HepG2 (cell line): ENCODE results near the gene NCAM2. TPM values are rescaled to one million over a fixed set of nuclear protein-coding genes. Genes with fewer than 3 reads are reported as not detected.

Experiments used
- ATAC-seq: fragments of 200-7000 bp; cut with Tn5 transposase; 3 replicates; pipeline ENCODE4 v1.9.1; 2020; ENCODE audit warnings: mild to moderate bottlenecking, moderate library complexity
- BruUV-seq: library from RNA; stranded (reverse); fragments of 400-500 nt; replicated peaks from 2 replicates; lab custom pipeline; 2021; lab: Mats Ljungman, UMichigan
- CTCF ChIA-PET: fragments of 300-600 bp; formaldehyde crosslinking; extraction: SDS; loops from one replicate; lab custom pipeline; 2021; ENCODE audit warnings: low total read pairs, inconsistent platforms, low intra/inter-chr PET ratio; lab: Yijun Ruan, JAX
- POLR2A ChIA-PET: fragments of 350-600 bp; sonication (Branson Sonifier 250); formaldehyde crosslinking; loops from one replicate; lab custom pipeline; 2020; ENCODE audit warnings: antibody characterized with exemption, inconsistent platforms; lab: Yijun Ruan, JAX
- DNase-seq: peaks from one replicate; pipeline ENCODE4 v3.0.0-alpha.2; 2015; ENCODE audit warnings: low spot score
- FAIRE-seq: peaks from 3 replicates; lab custom pipeline; 2011; peaks lifted over from hg19 to GRCh38; lab: Jason Lieb, UNC
- H2AFZ ChIP-seq: one replicate; pipeline ENCODE4 v1.6.1; 2011; ENCODE audit warnings: low read length, inconsistent platforms
- H3K27ac ChIP-seq: fragments of 300-600 bp; 3 replicates; pipeline ENCODE4 v1.8.0; 2011; ENCODE audit warnings: mixed run types, mild to moderate bottlenecking, mixed read lengths, low read length, inconsistent platforms; ENCODE audit not compliant: insufficient read depth; ENCODE audit errors: extremely low read length
- H3K27me3 ChIP-seq, 2 experiments: fragments of 200-600 bp in 1 of 2; 2 replicates in 1 of 2; 3 replicates in 1 of 2; pipeline versions ENCODE4 v1.6.0 to v1.8.0; 2011; ENCODE audit warnings: low read length in 2 of 2, mild to moderate bottlenecking in 2 of 2, moderate library complexity in 2 of 2, inconsistent platforms in 1 of 2; ENCODE audit not compliant: insufficient read depth in 2 of 2, control insufficient read depth in 1 of 2
- H3K36me3 ChIP-seq, 2 experiments: fragments of 200-600 bp in 1 of 2; replicated peaks in 1 of 2; 2 replicates in 1 of 2; 3 replicates in 1 of 2; pipeline versions ENCODE4 v1.5.1 to v1.8.0; 2011; ENCODE audit warnings: low read length in 2 of 2, inconsistent platforms in 1 of 2; ENCODE audit not compliant: insufficient read depth in 2 of 2, control insufficient read depth in 1 of 2
- H3K4me1 ChIP-seq: 2 replicates; pipeline ENCODE4 v1.5.1; 2012; ENCODE audit warnings: low read length, inconsistent platforms; ENCODE audit not compliant: insufficient read depth
- H3K4me2 ChIP-seq: 2 replicates; pipeline ENCODE4 v1.6.0; 2011; ENCODE audit warnings: low read depth, low read length, inconsistent platforms
- H3K4me3 ChIP-seq, 3 experiments: fragments of 200-600 bp in 1 of 3; sonication (generic), shearing (Covaris generic) in 1 of 3; replicated peaks in 1 of 3; 2 replicates each; pipeline ENCODE4 v1.5.1; 2011 to 2016; ENCODE audit warnings: low read length in 3 of 3, inconsistent platforms in 2 of 3, low read depth in 2 of 3, mild to moderate bottlenecking in 2 of 3, control low read depth in 1 of 3, mixed read lengths in 1 of 3; ENCODE audit not compliant: insufficient read depth in 1 of 3
- H3K79me2 ChIP-seq: one replicate; pipeline ENCODE4 v1.6.1; 2011; ENCODE audit warnings: low read length, inconsistent platforms; ENCODE audit not compliant: insufficient read depth
- H3K9ac ChIP-seq: 2 replicates; pipeline ENCODE4 v1.6.0; 2011; ENCODE audit warnings: mild to moderate bottlenecking, low read depth, low read length, inconsistent platforms; ENCODE audit not compliant: insufficient read depth
- H3K9me3 ChIP-seq: 2 replicates; pipeline ENCODE4 v1.5.1; 2012; ENCODE audit warnings: mild to moderate bottlenecking, low read length
- H4K20me1 ChIP-seq: 2 replicates; pipeline ENCODE4 v1.6.0; 2011; ENCODE audit warnings: inconsistent platforms, mild to moderate bottlenecking, low read length, moderate library complexity; ENCODE audit not compliant: insufficient read depth
- AGO2 ChIP-seq: fragments of 200-400 bp; formaldehyde crosslinking; optimal IDR thresholded peaks from 2 replicates; pipeline ENCODE3; 2017; ENCODE audit warnings: mild to moderate bottlenecking, low read depth, low read length, moderate library complexity
- ETV5 ChIP-seq: IDR thresholded peaks from 2 replicates; pipeline ENCODE4 v1.6.1; 2018; ENCODE audit warnings: missing biosample characterization, missing genetic modification reagents, inconsistent platforms, borderline replicate concordance
- FOXC1 ChIP-seq: sonication (generic); formaldehyde crosslinking; IDR thresholded peaks from 2 replicates; pipeline ENCODE4 v1.8.0; 2022; ENCODE audit warnings: mild to moderate bottlenecking, missing genetic modification reagents, borderline replicate concordance
- HMG20B ChIP-seq: conservative IDR thresholded peaks from 2 replicates; pipeline ENCODE4 v1.6.1; 2016; ENCODE audit warnings: missing genetic modification reagents, missing compliant biosample characterization
- MEF2D ChIP-seq: sonication (generic); formaldehyde crosslinking; IDR thresholded peaks from 2 replicates; pipeline ENCODE4 v1.5.1; 2020; ENCODE audit warnings: mild to moderate bottlenecking, missing genetic modification reagents
- MXD3 ChIP-seq: IDR thresholded peaks from 2 replicates; pipeline ENCODE4 v1.6.1; 2016; ENCODE audit warnings: mild to moderate bottlenecking, missing biosample characterization, missing genetic modification reagents
- ONECUT2 ChIP-seq: sonication (generic); formaldehyde crosslinking; IDR thresholded peaks from 2 replicates; pipeline ENCODE4 v1.4.0; 2020; ENCODE audit warnings: missing genetic modification reagents
- PBX3 ChIP-seq: sonication (generic); formaldehyde crosslinking; IDR thresholded peaks from 2 replicates; pipeline ENCODE4 v1.8.1; 2023; ENCODE audit warnings: missing genetic modification reagents, inconsistent platforms, borderline replicate concordance
- PHF8 ChIP-seq: sonication (generic); formaldehyde crosslinking; IDR thresholded peaks from 2 replicates; pipeline ENCODE4 v1.5.0; 2020; ENCODE audit warnings: missing genetic modification reagents
- RARG ChIP-seq: sonication (generic); formaldehyde crosslinking; IDR thresholded peaks from 2 replicates; pipeline ENCODE4 v1.4.0; 2020; ENCODE audit warnings: low read depth, mild to moderate bottlenecking, missing genetic modification reagents
- RORA ChIP-seq: sonication (generic); formaldehyde crosslinking; IDR thresholded peaks from 2 replicates; pipeline ENCODE4 v1.5.0; 2020; ENCODE audit warnings: mild to moderate bottlenecking, missing genetic modification reagents, moderate library complexity
- ZHX1 ChIP-seq: sonication (generic); formaldehyde crosslinking; IDR thresholded peaks from 2 replicates; pipeline ENCODE4 v1.8.1; 2022; ENCODE audit warnings: low read depth, mild to moderate bottlenecking, missing genetic modification reagents
- ZNF512B ChIP-seq: sonication (generic); formaldehyde crosslinking; IDR thresholded peaks from 2 replicates; pipeline ENCODE4 v1.5.1; 2020; ENCODE audit warnings: missing genetic modification reagents, mild to moderate bottlenecking, borderline replicate concordance
- ZNF513 ChIP-seq: sonication (generic); formaldehyde crosslinking; conservative IDR thresholded peaks from 2 replicates; pipeline ENCODE4 v1.5.0; 2020; ENCODE audit warnings: missing genetic modification reagents
- WGBS: methylation state at CpG from one replicate; pipeline ENCODE4 v1.1.6; 2017; ENCODE audit warnings: low lambda C conversion rate; 5-methylcytosine and 5-hydroxymethylcytosine counted together
- in situ Hi-C: cut with HindIII; loops from 2 replicates; pipeline ENCODE4 v1.10.0; 2017; ENCODE audit warnings: low pct_unique_long_range_greater_than_20kb; ENCODE audit not compliant: extremely low pct_ligation_motif_present
- intact Hi-C: fragments of 100-400 bp; cut with micrococcal nuclease; formaldehyde crosslinking; loops from one replicate; pipeline ENCODE4 v1.10.0; 2022; ENCODE audit not compliant: unreplicated experiment
- polyA plus RNA-seq, 8 experiments: library from polyadenylated mRNA; depleted of rRNA in 3 of 8; stranded (reverse) in 7 of 8; unstranded in 1 of 8; fragments of >200 nt; fragmentation: Illumina TruSeq in 4 of 8; extraction: Trizol in 4 of 8; gene quantifications; 2 replicates each; pipeline versions ENCODE4 v1.2.1 to v1.2.3, GENCODE V29; 2011 to 2016; ENCODE audit warnings: low read depth in 4 of 8, missing spikeins in 1 of 8, mixed read lengths in 1 of 8; ENCODE audit not compliant: insufficient read depth in 1 of 8
- total RNA-seq, 5 experiments: library from RNA; depleted of rRNA; stranded (reverse); fragments of >200 nt; fragmentation: Illumina TruSeq; extraction: Trizol; gene quantifications; 2 replicates each; pipeline ENCODE4 v1.2.3, GENCODE V29; 2016; ENCODE audit warnings: low read depth in 1 of 5

NCAM2 gene
- total and polyA plus RNA-seq, 2 of the 13 experiments (the other 11 are each of a cell fraction or from before 2014, with no cell fraction given): not detected

- no peaks in the 10 kb centered on the region for H3K79me2 ChIP-seq
- WGBS: 28% methylated on average over 1 of the region's 1 CpG
- H3K9ac ChIP-seq: no peak overlapping the region
- TF ChIP-seq MEF2D (CRISPR knock-in tag) (no peak), PHF8 (no peak), ZNF512B (CRISPR knock-in tag) (no peak), FOXC1 (CRISPR knock-in tag) (no peak), ONECUT2 (CRISPR knock-in tag) (no peak), ETV5 (CRISPR knock-in tag) (no peak), MXD3 (CRISPR knock-in tag) (no peak), PBX3 (CRISPR knock-in tag) (no peak), ZNF513 (CRISPR knock-in tag) (no peak), AGO2 (no peak), RORA (CRISPR knock-in tag) (no peak), ZHX1 (CRISPR knock-in tag) (no peak), HMG20B (CRISPR knock-in tag) (no peak), RARG (CRISPR knock-in tag) (no peak)
- TF ChIP-seq, all 625 proteins: peak for 0
- Histone ChIP-seq H3K9me3 (peaks cover 59% of the 10 kb centered on the region), H4K20me1 (no peaks in the 10 kb centered on the region), H3K4me3 (no peak overlapping the region), H3K27me3 (no peaks in the 10 kb centered on the region), H3K36me3 (no peaks in the 10 kb centered on the region), H3K4me2 (no peak overlapping the region), H3K4me1 (no peaks in the 10 kb centered on the region), H3K27ac (no peak overlapping the region), H2AFZ (no peak overlapping the region)
- DNase-seq (no peak), ATAC-seq (no peak), FAIRE-seq (no peak)
- intact Hi-C loops: no loop called here
- BruUV-seq: no TSS peak
- ChIA-PET CTCF (no interaction called here), POLR2A (no interaction called here)
- in situ Hi-C loops: no loop called here
Observed at GRCh38 chr21:21084179-21084578, 86.0 kb downstream of the NCAM2 start.
